IMR-90 (cell line): ENCODE measurements around the gene JAKMIP2. TPM values are rescaled to one million over a fixed set of nuclear protein-coding genes. Genes with fewer than 3 reads are reported as not detected.

Experiments
- ATAC-seq: fragments of 200-7000 bp; cut with Tn5 transposase; 2 replicates; pipeline ENCODE4 v1.9.1; 2020; ENCODE audit warnings: low read depth, mild to moderate bottlenecking, moderate library complexity
- BruUV-seq: library from RNA; stranded (reverse); fragments of 400-500 nt; replicated peaks from 2 replicates; lab custom pipeline; 2021; lab: Mats Ljungman, UMichigan
- CTCF ChIA-PET: fragments of 300-600 bp; formaldehyde crosslinking; extraction: SDS; loops from one replicate; lab custom pipeline; 2021; ENCODE audit warnings: antibody characterized with exemption; lab: Yijun Ruan, JAX
- POLR2A ChIA-PET: fragments of 300-600 bp; sonication (Branson Sonifier 250); formaldehyde crosslinking; loops from one replicate; lab custom pipeline; 2022; ENCODE audit warnings: antibody characterized with exemption; ENCODE audit not compliant: unreplicated experiment; lab: Charles Lee
- DNase-seq: peaks from one replicate; pipeline ENCODE4 v3.0.0; 2013
- H2AFZ ChIP-seq: replicated peaks from 2 replicates; pipeline ENCODE3; 2013; ENCODE audit warnings: low read length, mild to moderate bottlenecking; ENCODE audit not compliant: poor library complexity
- H2AK5ac ChIP-seq: 2 replicates; pipeline ENCODE4 v1.6.1; 2013; ENCODE audit warnings: low read depth, low read length, inconsistent platforms
- H2AK9ac ChIP-seq: replicated peaks from 2 replicates; pipeline ENCODE3; 2013; ENCODE audit warnings: mild to moderate bottlenecking, low read depth, low read length, moderate library complexity; ENCODE audit not compliant: poor library complexity
- H2BK120ac ChIP-seq: 2 replicates; pipeline ENCODE4 v1.6.1; 2013; ENCODE audit warnings: low read depth, low read length, inconsistent platforms
- H2BK15ac ChIP-seq: 3 replicates; pipeline ENCODE4 v1.6.1; 2013; ENCODE audit warnings: low read depth, low read length, inconsistent platforms
- H2BK20ac ChIP-seq: 2 replicates; pipeline ENCODE4 v1.6.1; 2013; ENCODE audit warnings: low read depth, mild to moderate bottlenecking, inconsistent platforms, low read length, moderate library complexity
- H2BK5ac ChIP-seq: 2 replicates; pipeline ENCODE4 v1.6.1; 2013; ENCODE audit warnings: mild to moderate bottlenecking, low read depth, low read length, inconsistent platforms; ENCODE audit not compliant: poor library complexity, severe bottlenecking
- H3K14ac ChIP-seq: replicated peaks from 2 replicates; pipeline ENCODE4 v1.6.1; 2013; ENCODE audit warnings: low read depth, low read length, inconsistent platforms
- H3K18ac ChIP-seq: 2 replicates; pipeline ENCODE4 v1.6.1; 2013; ENCODE audit warnings: low read depth, low read length, control low read depth
- H3K23ac ChIP-seq: 2 replicates; pipeline ENCODE4 v1.6.1; 2013; ENCODE audit warnings: low read depth, low read length, inconsistent platforms
- H3K27ac ChIP-seq: 2 replicates; pipeline ENCODE4 v1.5.1; 2013; ENCODE audit warnings: mild to moderate bottlenecking, control low read depth, low read length; ENCODE audit not compliant: insufficient read depth
- H3K27me3 ChIP-seq: 2 replicates; pipeline ENCODE4 v1.6.1; 2013; ENCODE audit warnings: low read length; ENCODE audit not compliant: control insufficient read depth, insufficient read depth
- H3K36me3 ChIP-seq: 2 replicates; pipeline ENCODE4 v1.6.1; 2013; ENCODE audit warnings: low read length, mixed read lengths; ENCODE audit not compliant: control insufficient read depth, insufficient read depth
- H3K4ac ChIP-seq: 2 replicates; pipeline ENCODE4 v1.6.1; 2013; ENCODE audit warnings: low read depth, low read length, inconsistent platforms
- H3K4me1 ChIP-seq: 2 replicates; pipeline ENCODE4 v1.6.1; 2013; ENCODE audit warnings: low read length, mixed read lengths; ENCODE audit not compliant: control insufficient read depth, insufficient read depth
- H3K4me2 ChIP-seq: 2 replicates; pipeline ENCODE4 v1.6.1; 2013; ENCODE audit warnings: low read depth, mild to moderate bottlenecking, control low read depth, low read length, moderate library complexity
- H3K4me3 ChIP-seq: 2 replicates; pipeline ENCODE4 v1.5.1; 2013; ENCODE audit warnings: low read depth, mild to moderate bottlenecking, control low read depth, low read length, moderate library complexity; ENCODE audit not compliant: insufficient read depth
- H3K56ac ChIP-seq: 2 replicates; pipeline ENCODE4 v1.6.1; 2013; ENCODE audit warnings: low read length, inconsistent platforms; ENCODE audit not compliant: insufficient read depth; ENCODE audit errors: extremely low read depth
- H3K79me1 ChIP-seq, 2 experiments: 2 replicates each; pipeline ENCODE4 v1.6.1; 2013; ENCODE audit warnings: low read length in 2 of 2, inconsistent platforms in 1 of 2, low read depth in 1 of 2
- H3K9ac ChIP-seq: 2 replicates; pipeline ENCODE4 v1.6.1; 2013; ENCODE audit warnings: low read depth, low read length, control low read depth
- H3K9me1 ChIP-seq: 2 replicates; pipeline ENCODE4 v1.6.1; 2013; ENCODE audit warnings: low read length, inconsistent platforms; ENCODE audit not compliant: insufficient read depth
- H3K9me3 ChIP-seq: 2 replicates; pipeline ENCODE4 v1.6.1; 2013; ENCODE audit warnings: low read length; ENCODE audit not compliant: control insufficient read depth, insufficient read depth
- H4K20me1 ChIP-seq: 2 replicates; pipeline ENCODE4 v1.6.1; 2013; ENCODE audit warnings: low read length, inconsistent platforms; ENCODE audit not compliant: insufficient read depth
- H4K5ac ChIP-seq: 2 replicates; pipeline ENCODE4 v1.6.1; 2013; ENCODE audit warnings: mild to moderate bottlenecking, low read depth, low read length, control low read depth
- H4K8ac ChIP-seq, 2 experiments: 2 replicates each; pipeline ENCODE4 v1.6.1; 2013; ENCODE audit warnings: low read depth in 2 of 2, low read length in 2 of 2, control low read depth in 1 of 2, inconsistent platforms in 1 of 2
- H4K91ac ChIP-seq: 2 replicates; pipeline ENCODE4 v1.6.1; 2013; ENCODE audit warnings: low read depth, low read length, inconsistent platforms; ENCODE audit not compliant: insufficient read depth
- BHLHE40 ChIP-seq: fragments of 150-350 bp; IDR thresholded peaks from 2 replicates; pipeline ENCODE4 v1.6.1; 2016; ENCODE audit warnings: mild to moderate bottlenecking, low read depth, low read length
- CHD1 ChIP-seq: IDR thresholded peaks from 2 replicates; pipeline ENCODE4 v1.6.1; 2012; ENCODE audit warnings: low read depth, low read length, improper control_type of control experiment
- CTCF ChIP-seq: conservative IDR thresholded peaks from 2 replicates; pipeline ENCODE4 v1.5.1; 2012; ENCODE audit warnings: mild to moderate bottlenecking, low read depth, low read length, improper control_type of control experiment
- ELK1 ChIP-seq: fragments of 150-350 bp; IDR thresholded peaks from 2 replicates; pipeline ENCODE4 v1.6.1; 2016; ENCODE audit warnings: low read depth, mild to moderate bottlenecking, low read length, moderate library complexity, borderline replicate concordance
- MAZ ChIP-seq: IDR thresholded peaks from 2 replicates; pipeline ENCODE4 v1.6.1; 2012; ENCODE audit warnings: low read depth, mild to moderate bottlenecking, low read length, improper control_type of control experiment, moderate library complexity, borderline replicate concordance
- MXI1 ChIP-seq: IDR thresholded peaks from 2 replicates; pipeline ENCODE4 v1.6.1; 2012; ENCODE audit warnings: low read depth, mild to moderate bottlenecking, low read length, moderate library complexity, borderline replicate concordance
- NFE2L2 ChIP-seq: fragments of 150-350 bp; IDR thresholded peaks from 2 replicates; pipeline ENCODE4 v1.6.1; 2016; ENCODE audit warnings: low read depth, mild to moderate bottlenecking, low read length
- RAD21 ChIP-seq: IDR thresholded peaks from 2 replicates; pipeline ENCODE4 v1.6.1; 2012; ENCODE audit warnings: low read length, improper control_type of control experiment
- WGBS, 2 experiments: methylation state at CpG; one replicate each; pipeline versions ENCODE4 v1.1.5 to v1.1.7; 2013; ENCODE audit warnings: missing lambda C conversion rate in 2 of 2; ENCODE audit not compliant: insufficient read length in 1 of 2; ENCODE audit errors: extremely low coverage in 2 of 2; 5-methylcytosine and 5-hydroxymethylcytosine counted together
- dilution Hi-C: fragments of 300-500 bp; cut with HindIII; formaldehyde crosslinking; loops from one replicate; pipeline ENCODE4 v1.14.3; 2018; ENCODE audit warnings: low sequenced_read_pairs; ENCODE audit not compliant: unreplicated experiment
- in situ Hi-C: fragments of 300-500 bp; cut with MboI; formaldehyde crosslinking; loops from 3 replicates; pipeline ENCODE4 v1.14.3; 2019; ENCODE audit warnings: low sequenced_read_pairs, inconsistent platforms, mixed read lengths
- intact Hi-C: fragments of 100-400 bp; cut with micrococcal nuclease; formaldehyde crosslinking; loops from 2 replicates; pipeline ENCODE4 v1.10.0; 2022
- polyA plus RNA-seq, 3 experiments: library from polyadenylated mRNA; depleted of rRNA; stranded (reverse); fragments of >200 nt; gene quantifications; 2 replicates each; pipeline ENCODE4 v1.2.3, GENCODE V29; 2012; ENCODE audit warnings: low replicate concordance in 1 of 3
- total RNA-seq: library from RNA; depleted of rRNA; stranded (reverse); fragments of >200 nt; gene quantifications from 2 replicates; pipeline ENCODE4 v1.2.3, GENCODE V29; 2012

Gene JAKMIP2
- total and polyA plus RNA-seq, 2 of the 4 experiments (the other 2 are of a cell fraction) = under 0.01 TPM; not detected in 1

GRCh38 chr5:147617711-147618350 is 164.7 kb downstream of the JAKMIP2 start:
- Histone ChIP-seq H3K4me3 (no peak overlapping the region), H3K4me1 (no peaks in the 10 kb centered on the region), H3K79me1 (no peaks in the 10 kb centered on the region), H3K9ac (no peak overlapping the region), H3K56ac (no peak overlapping the region), H3K36me3 (no peaks in the 10 kb centered on the region), H2AK9ac (no peak overlapping the region), H4K20me1 (no peaks in the 10 kb centered on the region), H4K8ac (no peak overlapping the region), H4K5ac (no peak overlapping the region), H3K14ac (no peak overlapping the region), H4K91ac (no peak overlapping the region), H2BK120ac (no peak overlapping the region), H3K23ac (no peak overlapping the region), H2BK15ac (no peak overlapping the region), H2AK5ac (no peak overlapping the region), H3K27ac (no peak overlapping the region), H2BK20ac (no peak overlapping the region), H3K4ac (no peak overlapping the region), H3K4me2 (no peak overlapping the region), H2AFZ (no peak overlapping the region), H3K9me3 (no peaks in the 10 kb centered on the region), H3K18ac (no peak overlapping the region), H2BK5ac (no peak overlapping the region), H3K9me1 (no peaks in the 10 kb centered on the region), H3K27me3 (peaks cover 2% of the 10 kb centered on the region)
- ATAC-seq (no peak), DNase-seq (no peak)
- intact Hi-C loops (no loop called here), in situ Hi-C loops (no loop called here), dilution Hi-C loops (no loop called here)
- POLR2A ChIA-PET = no interaction called here
- no TSS peak for BruUV-seq
- WGBS, 2 experiments = 96% methylated on average over 3 of the region's 6 CpGs; no CpG with 5 or more reads in 1 of the 2 experiments
- CTCF ChIA-PET = no interaction called here
- no peak for TF ChIP-seq NFE2L2
- no peak for TF ChIP-seq BHLHE40
- TF ChIP-seq ELK1 = no peak
- no peak for TF ChIP-seq MAZ
- TF ChIP-seq MXI1 = no peak
- TF ChIP-seq CTCF = no peak
- no peak for TF ChIP-seq RAD21
- no peak for TF ChIP-seq CHD1
